Retinal pigment epithelial cell (primary cell): ENCODE measurements around the gene EEPD1.

Source experiments
- DNase-seq: peaks from one replicate; pipeline ENCODE4 v3.0.0-alpha.2; 2010; ENCODE audit warnings: low read depth
- H3K4me3 ChIP-seq: 2 replicates; pipeline ENCODE4 v1.5.1; 2011; ENCODE audit warnings: mild to moderate bottlenecking, low read length, control low read depth, moderate library complexity
- CTCF ChIP-seq: conservative IDR thresholded peaks from 2 replicates; pipeline ENCODE4 v1.5.1; 2011; ENCODE audit warnings: low read depth, low read length, control low read depth, inconsistent platforms

The EEPD1 gene

DNA sequence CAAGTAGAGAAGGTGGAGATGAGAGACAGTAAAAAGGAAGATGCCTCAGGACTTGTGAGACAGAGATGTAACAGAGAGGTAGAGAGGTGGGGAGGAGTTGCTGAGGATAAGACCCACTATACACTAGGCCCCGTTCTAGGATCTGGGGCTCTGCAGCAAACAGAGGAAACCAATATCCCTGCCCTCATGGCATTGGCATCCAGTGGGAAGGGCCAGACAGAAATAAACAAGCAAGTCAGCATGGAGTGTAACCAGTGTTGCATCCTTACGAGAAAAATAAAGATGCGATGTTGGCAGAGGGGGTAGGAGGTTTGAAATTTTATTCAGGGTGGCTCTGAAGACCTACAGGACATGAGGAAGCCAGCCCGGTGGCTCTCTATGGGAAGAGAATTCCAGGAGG is 22.0 kb upstream of the EEPD1 start:
- no peak for TF ChIP-seq CTCF
- no peak overlapping the region for H3K4me3 ChIP-seq
- DNase-seq, result no peak

DNA sequence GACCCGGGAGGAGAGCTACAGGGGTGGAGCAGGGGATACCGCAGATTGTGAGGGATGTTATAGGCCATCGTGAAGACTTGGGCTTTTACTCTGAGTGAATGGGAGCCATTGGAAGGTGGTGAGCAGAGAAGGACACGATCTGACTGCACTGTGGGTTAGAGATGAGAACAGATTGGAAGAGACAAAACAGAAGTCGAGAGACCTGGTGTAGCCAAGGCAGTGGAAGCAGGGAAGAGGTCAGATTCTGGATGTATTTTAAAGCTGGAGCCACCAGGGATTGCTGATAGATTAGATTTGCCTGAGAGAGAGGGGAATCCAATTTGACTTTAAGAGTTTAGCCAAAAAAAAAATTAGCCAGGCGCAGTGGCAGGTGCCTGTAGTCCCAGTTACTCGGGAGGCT is 21.6 kb upstream of the EEPD1 start:
- no peak for TF ChIP-seq CTCF
- H3K4me3 ChIP-seq, result no peak overlapping the region
- no peak for DNase-seq

DNA sequence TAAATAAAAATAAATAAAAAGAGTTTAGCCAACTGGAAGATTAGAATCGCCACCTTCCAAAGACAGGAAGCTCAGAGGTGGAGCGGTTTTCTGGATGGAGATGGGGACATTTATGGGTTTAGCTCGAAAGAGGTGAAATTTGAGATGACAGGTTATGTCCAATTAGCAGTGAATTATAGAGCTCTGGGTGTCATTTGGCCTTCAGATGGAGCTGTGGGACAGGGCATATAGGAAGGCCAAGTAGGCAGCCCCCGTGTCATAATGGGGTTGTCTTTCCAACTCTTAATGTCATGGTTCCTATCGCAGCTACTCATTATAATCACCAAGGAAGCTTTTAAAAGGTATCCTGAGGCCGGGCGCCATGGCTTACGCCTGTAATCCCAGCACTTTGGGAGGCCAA is 21.0 kb upstream of the EEPD1 start:
- no peak for DNase-seq
- no peak for TF ChIP-seq CTCF
- H3K4me3 ChIP-seq, result no peak overlapping the region

- no peak for DNase-seq
Observed at GRCh38 chr7:36135700-36136099, 17.4 kb upstream of the EEPD1 start.

GRCh38 chr7:36137258-36137657 is 15.8 kb upstream of the EEPD1 start:
- no peak for DNase-seq
- TF ChIP-seq CTCF, result no peak
- H3K4me3 ChIP-seq, result no peak overlapping the region

More at GRCh38 chr7:36135700-36136099, 17.4 kb upstream of the EEPD1 start:
- TF ChIP-seq CTCF, result no peak
- H3K4me3 ChIP-seq, result no peak overlapping the region

GRCh38 chr7:36137754-36138153 is 15.3 kb upstream of the EEPD1 start:
- no peak for DNase-seq
- TF ChIP-seq CTCF, result no peak
- no peak overlapping the region for H3K4me3 ChIP-seq

GRCh38 chr7:36138209-36138608 is 14.8 kb upstream of the EEPD1 start:
- TF ChIP-seq CTCF, result no peak
- no peak for DNase-seq
- H3K4me3 ChIP-seq, result no peak overlapping the region
